Effector memory CD8-positive, alpha-beta T cell (primary cell): ENCODE measurements around the gene ACP1.
"Not testable (repeated sequence)": the region's sequence is repeated elsewhere in the genome, so short reads cannot be mapped to it uniquely, and the experiment has no call there.

Experiments
- ATAC-seq: fragments of 150-1000 bp; cut with Tn5 transposase; replicated peaks from 2 replicates; pipeline ENCODE4 v1.10.0; 2021; ENCODE audit warnings: mild to moderate bottlenecking, moderate library complexity
- DNase-seq, 3 experiments: peaks; one replicate each; pipeline ENCODE4 v3.0.0; 2021
- H3K27ac Mint-ChIP-seq, 2 donors: one replicate each; pipeline ENCODE4 v1.8.0; 2022; ENCODE audit warnings: mild to moderate bottlenecking in 2 of 2, mixed read lengths in 2 of 2, moderate library complexity in 2 of 2
- H3K27me3 Mint-ChIP-seq, 2 donors: one replicate each; pipeline ENCODE4 v1.8.0; 2022; ENCODE audit warnings: mixed read lengths in 2 of 2
- H3K36me3 Mint-ChIP-seq: one replicate; pipeline ENCODE4 v1.8.0; 2022; ENCODE audit warnings: mild to moderate bottlenecking, moderate library complexity, mixed read lengths; ENCODE audit not compliant: insufficient read depth
- H3K4me1 Mint-ChIP-seq, 2 donors: one replicate each; pipeline ENCODE4 v1.8.0; 2022; ENCODE audit warnings: low read depth in 2 of 2, mixed read lengths in 2 of 2
- H3K4me3 Mint-ChIP-seq, 2 donors: one replicate each; pipeline ENCODE4 v1.8.0; 2022; ENCODE audit warnings: mild to moderate bottlenecking in 2 of 2, mixed read lengths in 2 of 2, moderate library complexity in 2 of 2
- H3K9me3 Mint-ChIP-seq, 2 donors: one replicate each; pipeline ENCODE4 v1.8.0; 2022; ENCODE audit warnings: mixed read lengths in 2 of 2

Gene ACP1

DNA sequence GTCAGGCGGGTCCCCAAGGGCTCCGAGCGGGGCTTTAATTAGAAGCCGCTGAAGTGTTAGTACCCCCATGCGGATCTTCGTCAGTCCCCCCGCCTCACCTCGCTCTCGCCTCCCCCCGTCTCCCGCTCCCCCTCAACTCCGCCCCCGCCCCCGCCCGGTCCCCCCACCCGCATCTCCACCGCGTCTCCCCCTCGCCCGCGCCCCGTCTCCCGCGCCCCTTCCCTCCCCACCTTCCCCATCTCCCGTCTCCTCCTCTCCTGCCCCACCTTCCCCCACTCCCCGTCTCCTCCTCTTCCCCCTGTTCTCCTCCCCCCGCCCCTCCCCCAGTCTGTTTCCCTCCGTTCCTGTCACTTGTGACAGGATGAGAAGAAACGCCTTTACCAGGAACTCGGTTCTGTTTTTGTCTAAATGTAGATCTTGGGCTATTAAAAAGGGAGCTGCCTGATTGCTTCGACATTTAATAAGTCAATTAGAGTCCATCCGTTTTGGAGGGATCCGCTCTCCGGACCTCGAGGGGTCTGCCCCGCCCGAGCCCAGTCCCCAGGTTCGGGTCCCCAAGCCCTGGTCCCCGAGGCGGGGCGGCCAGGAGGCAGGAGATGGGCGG lies 24.1 kb downstream of the ACP1 start:
- DNase-seq = no peak
- peaks cover 22 to 45% of the 10 kb centered on the region in 2 donors for H3K27me3 Mint-ChIP-seq
- ATAC-seq = no peak
- no peak overlapping the region for H3K27ac Mint-ChIP-seq
- H3K4me1 Mint-ChIP-seq = peaks cover 3 to 15% of the 10 kb centered on the region in 2 donors
- peak overlapping the region; percentile 68 to 73 for H3K4me3 Mint-ChIP-seq
- H3K9me3 Mint-ChIP-seq = no peaks in the 10 kb centered on the region
- no peaks in the 10 kb centered on the region for H3K36me3 Mint-ChIP-seq

DNA sequence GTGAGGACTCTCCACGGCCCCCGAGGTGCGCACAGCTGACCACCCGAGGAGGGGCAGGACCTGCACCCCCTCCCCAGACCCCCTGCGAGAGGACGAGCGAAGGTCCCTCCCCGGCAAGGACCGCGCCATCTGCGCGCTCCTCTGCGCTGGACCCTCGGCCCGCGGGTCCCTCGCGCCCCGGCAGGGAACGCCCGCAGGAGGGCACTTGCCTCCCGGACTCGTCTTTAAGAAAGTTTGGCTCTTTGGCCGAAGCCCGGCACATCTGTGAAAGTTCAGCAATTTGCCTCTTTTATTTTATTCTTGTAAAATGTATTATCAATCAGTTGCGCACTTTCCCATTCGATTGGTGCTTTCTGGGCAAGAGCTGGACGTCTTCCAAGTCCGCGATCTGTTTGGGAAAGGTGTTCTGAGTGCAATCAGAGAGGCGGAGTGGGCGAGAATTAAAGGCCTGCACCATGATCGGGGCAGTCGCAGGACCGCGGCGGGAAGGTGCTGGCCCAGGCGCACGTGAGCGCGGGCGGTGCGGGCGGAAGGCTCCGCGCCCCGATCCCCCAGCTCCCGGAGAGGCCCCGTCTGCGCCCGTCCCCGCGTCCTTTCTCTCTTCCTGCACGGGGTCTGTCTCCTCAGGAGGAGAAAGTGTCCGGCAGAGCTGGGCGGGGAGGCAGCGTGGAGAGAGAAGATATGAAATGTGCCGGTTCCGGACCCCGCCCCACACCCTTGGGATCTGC lies 24.8 kb downstream of the ACP1 start:
- Mint-ChIP-seq H3K27me3 (peaks cover 22 to 48% of the 10 kb centered on the region in 2 donors), H3K36me3 (no peaks in the 10 kb centered on the region), H3K4me1 (peaks cover 3 to 15% of the 10 kb centered on the region in 2 donors), H3K4me3 (peak overlapping the region; percentile 68 to 73), H3K9me3 (no peaks in the 10 kb centered on the region), H3K27ac (no peak overlapping the region)
- ATAC-seq = peak; percentile 42
- no peak for DNase-seq

DNA sequence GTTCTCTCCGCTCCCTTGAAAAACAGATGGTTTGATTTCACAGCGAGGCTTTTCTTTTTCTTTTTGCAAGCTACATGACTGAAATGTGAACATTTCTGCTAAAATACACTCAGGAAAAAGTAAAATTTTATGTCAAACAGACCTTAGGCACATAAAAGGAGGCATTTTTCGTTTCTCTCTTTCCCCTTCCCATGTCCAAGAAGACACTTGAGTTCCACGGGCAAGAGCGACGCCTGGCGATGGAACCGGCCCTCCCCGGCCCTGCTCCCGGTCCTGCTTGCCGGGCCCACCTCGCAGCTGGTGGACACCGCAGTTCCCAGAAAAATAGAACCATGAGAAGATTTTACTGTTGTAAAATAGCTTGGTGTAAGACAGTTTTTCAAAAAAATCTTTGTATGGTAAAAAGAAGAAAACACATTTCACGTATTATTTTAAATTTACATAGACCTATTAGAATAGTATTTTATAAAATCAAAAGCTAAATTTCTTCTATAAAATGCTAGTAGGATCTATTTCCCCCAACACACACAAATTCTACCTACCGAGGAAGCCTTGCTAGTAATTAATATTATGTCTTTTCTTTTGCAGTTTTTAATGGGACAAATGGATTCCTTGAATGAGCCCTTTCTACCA lies 25.5 kb downstream of the ACP1 start:
- Mint-ChIP-seq H3K4me1 (peaks cover 3 to 15% of the 10 kb centered on the region in 2 donors), H3K27ac (no peak overlapping the region), H3K27me3 (peaks cover 27 to 55% of the 10 kb centered on the region in 2 donors), H3K36me3 (no peaks in the 10 kb centered on the region), H3K9me3 (no peaks in the 10 kb centered on the region), H3K4me3 (peak overlapping the region; percentile 68 to 73)
- DNase-seq = peak; percentile 20 to 30 (median 22)
- peak; percentile 47 for ATAC-seq

DNA sequence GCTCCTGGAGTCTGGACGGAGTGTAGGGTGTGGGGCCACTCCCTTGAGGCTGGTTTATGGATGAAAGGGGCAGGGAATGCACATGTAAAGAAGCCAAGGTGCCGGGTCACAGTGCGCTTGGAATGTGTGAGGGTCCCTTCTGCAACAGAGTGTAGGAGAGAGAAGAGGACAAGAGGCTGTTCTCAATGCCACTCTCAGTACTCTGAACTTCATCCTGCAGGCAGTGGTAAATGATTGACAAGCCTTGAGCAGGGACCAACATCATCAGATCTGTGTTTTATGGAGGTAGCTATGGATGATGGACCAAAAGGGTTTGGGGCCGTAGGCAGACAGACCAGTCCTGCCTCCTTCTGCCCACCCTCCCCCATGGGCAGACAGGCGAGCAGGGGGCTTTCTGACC lies 30.3 kb downstream of the ACP1 start:
- H3K27ac Mint-ChIP-seq = no peak overlapping the region

DNA sequence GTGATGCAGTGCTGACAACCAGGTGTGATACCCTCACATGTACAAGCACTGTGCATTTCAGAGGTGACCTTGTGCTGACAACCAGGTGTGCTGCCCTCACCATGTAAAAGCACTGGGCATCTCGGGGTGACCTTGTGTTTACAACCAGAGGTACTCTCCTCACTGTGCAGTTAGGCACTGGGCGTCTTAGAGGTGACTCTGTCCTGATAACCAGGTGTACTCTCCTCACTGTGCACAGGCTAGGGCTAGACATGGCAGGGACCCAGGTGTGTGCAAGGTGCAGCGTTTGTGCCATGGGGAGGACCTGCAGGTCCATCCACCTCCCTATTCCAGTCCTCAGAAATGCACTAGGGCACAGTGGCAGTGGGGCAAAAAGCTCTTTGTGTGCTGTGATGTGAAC lies 31.6 kb downstream of the ACP1 start:
- Mint-ChIP-seq H3K27me3 (peaks cover 35 to 70% of the 10 kb centered on the region in 2 donors), H3K27ac (no peak overlapping the region), H3K36me3 (no peaks in the 10 kb centered on the region), H3K9me3 (no peaks in the 10 kb centered on the region), H3K4me3 (no peak overlapping the region), H3K4me1 (no peaks in the 10 kb centered on the region)
- ATAC-seq (no peak), DNase-seq (no peak)

More for the DNA sequence above, 30.3 kb downstream of the ACP1 start:
- Mint-ChIP-seq H3K4me3 (no peak overlapping the region), H3K9me3 (no peaks in the 10 kb centered on the region), H3K36me3 (no peaks in the 10 kb centered on the region), H3K27me3 (peaks cover 40 to 67% of the 10 kb centered on the region in 2 donors), H3K4me1 (peaks cover 0 to under 1% of the 10 kb centered on the region in 2 donors)
- DNase-seq (no peak), ATAC-seq (no peak)

DNA sequence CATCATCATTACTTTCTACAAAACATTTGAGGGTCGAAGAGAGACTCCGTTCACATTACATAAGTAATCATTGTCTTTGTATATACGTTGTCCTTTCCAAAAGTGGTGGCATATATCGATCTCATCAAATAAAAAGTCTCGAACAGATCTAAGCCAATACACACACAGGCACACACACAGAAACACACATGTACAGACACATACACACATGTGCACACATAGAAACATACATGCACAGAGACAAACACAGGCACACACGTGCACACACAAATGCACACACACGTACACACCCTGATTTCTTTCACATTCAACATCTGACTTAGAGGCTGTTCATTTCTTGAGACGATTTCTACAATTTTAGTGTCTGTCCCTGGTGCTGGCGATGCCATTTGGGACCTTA lies 40.6 kb downstream of the ACP1 start:
- no peak overlapping the region for H3K27ac Mint-ChIP-seq
- no peak overlapping the region for H3K4me3 Mint-ChIP-seq
- H3K9me3 Mint-ChIP-seq = no peaks in the 10 kb centered on the region
- DNase-seq = no peak
- H3K4me1 Mint-ChIP-seq = peaks cover 0 to 4% of the 10 kb centered on the region in 2 donors
- H3K36me3 Mint-ChIP-seq = no peaks in the 10 kb centered on the region
- H3K27me3 Mint-ChIP-seq = peaks cover 4 to 17% of the 10 kb centered on the region in 2 donors
- no peak for ATAC-seq

DNA sequence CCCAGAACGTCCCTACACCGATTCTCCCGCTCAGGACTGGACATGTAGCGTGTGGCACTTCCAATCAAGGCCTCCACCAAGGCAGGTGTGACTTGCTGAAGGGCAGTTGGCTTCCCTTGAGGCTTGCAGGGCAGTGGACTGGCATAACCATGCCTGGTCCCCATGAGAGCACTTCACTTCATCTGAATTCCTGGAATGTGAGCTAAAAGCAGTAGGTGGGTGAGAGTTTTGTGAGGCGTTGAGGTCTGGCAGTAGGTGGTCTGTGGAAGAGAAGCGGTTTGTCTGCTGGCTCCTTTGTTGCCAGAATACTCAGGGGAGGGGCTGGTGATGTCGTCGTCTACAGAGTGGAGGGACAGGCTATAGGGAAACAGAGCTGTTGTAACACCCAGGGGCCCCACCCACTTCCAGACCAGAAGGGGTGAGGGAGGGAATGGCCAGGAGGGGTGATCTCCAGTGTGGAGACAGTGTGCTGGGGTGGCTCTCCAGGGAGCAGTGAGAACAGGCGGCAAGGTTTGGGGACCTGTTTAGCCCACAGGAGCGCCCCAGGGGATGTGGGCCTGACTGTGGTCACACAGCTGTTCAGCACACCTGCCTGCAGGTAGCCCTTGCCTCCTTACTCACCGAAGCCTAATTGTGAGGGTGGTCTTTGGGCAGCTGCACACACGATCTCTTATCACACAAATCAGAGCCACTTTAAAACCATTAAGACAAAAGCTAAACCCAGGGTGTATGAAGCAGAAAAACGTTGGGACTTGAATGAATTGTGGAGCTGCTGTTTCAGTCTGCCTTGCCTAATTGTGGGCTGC lies 44.6 kb downstream of the ACP1 start:
- H3K4me3 Mint-ChIP-seq = no peak overlapping the region
- no peak overlapping the region for H3K27ac Mint-ChIP-seq
- ATAC-seq = no peak
- no peak for DNase-seq
- H3K36me3 Mint-ChIP-seq = no peaks in the 10 kb centered on the region
- peaks cover 0 to 4% of the 10 kb centered on the region in 2 donors for H3K4me1 Mint-ChIP-seq
- H3K9me3 Mint-ChIP-seq = no peaks in the 10 kb centered on the region
- peaks cover 5 to 7% of the 10 kb centered on the region in 2 donors for H3K27me3 Mint-ChIP-seq

DNA sequence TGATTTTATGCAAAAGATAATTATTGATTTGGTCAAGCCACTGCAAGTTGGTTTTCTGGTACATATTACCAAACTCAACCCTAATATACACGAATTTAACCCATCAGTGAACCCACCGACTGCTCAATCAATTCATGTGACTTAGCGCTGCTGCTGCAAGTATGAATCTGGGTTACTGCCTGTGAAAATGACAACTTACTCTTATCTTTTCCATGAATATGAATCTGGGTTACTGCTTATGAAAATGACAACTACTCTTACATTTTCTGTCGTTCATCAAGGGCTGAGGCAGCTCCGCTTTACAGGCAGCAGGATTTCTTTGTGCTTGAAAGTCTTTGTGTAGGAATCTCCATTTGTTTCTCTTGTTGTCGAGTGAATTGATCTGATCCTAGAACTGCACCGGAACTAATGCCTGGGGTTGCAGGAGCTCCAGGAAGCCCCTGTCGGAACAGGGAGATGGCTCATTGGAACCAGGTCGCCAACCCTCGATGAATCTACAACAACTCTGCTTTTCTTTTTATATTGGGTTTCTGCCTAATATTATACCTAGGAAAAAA lies 45.3 kb downstream of the ACP1 start:
- ATAC-seq (no peak), DNase-seq (no peak)
- no peak overlapping the region for H3K27ac Mint-ChIP-seq
- H3K4me3 Mint-ChIP-seq = no peak overlapping the region
- peaks cover 5 to 7% of the 10 kb centered on the region in 2 donors for H3K27me3 Mint-ChIP-seq
- H3K4me1 Mint-ChIP-seq = peaks cover 0 to 4% of the 10 kb centered on the region in 2 donors
- H3K36me3 Mint-ChIP-seq = no peaks in the 10 kb centered on the region
- H3K9me3 Mint-ChIP-seq = no peaks in the 10 kb centered on the region

DNA sequence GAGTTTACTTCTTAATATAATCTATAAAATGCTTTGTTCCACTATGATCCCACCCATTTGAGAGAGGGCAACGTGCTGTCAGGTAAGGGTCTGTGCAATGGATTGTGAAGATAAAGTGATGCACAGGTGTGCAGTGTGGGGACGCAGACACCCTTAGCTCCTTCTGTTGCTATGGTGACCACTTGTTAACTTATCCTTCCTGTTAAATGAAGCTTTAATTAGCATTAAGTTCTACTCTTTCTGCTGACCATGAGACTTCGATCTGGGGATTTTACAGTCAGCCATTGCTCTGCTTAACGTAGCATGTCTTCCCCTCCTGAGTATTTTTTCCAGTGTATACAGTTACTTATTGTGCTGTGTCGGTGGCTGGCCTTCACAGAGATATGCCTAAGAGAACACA lies 46.2 kb downstream of the ACP1 start:
- H3K4me3 Mint-ChIP-seq = no peak overlapping the region
- ATAC-seq (no peak), DNase-seq (no peak)
- no peak overlapping the region for H3K27ac Mint-ChIP-seq
- H3K27me3 Mint-ChIP-seq = peaks cover 6 to 7% of the 10 kb centered on the region in 2 donors
- H3K4me1 Mint-ChIP-seq = peaks cover 0 to 4% of the 10 kb centered on the region in 2 donors
- no peaks in the 10 kb centered on the region for H3K36me3 Mint-ChIP-seq
- no peaks in the 10 kb centered on the region for H3K9me3 Mint-ChIP-seq

DNA sequence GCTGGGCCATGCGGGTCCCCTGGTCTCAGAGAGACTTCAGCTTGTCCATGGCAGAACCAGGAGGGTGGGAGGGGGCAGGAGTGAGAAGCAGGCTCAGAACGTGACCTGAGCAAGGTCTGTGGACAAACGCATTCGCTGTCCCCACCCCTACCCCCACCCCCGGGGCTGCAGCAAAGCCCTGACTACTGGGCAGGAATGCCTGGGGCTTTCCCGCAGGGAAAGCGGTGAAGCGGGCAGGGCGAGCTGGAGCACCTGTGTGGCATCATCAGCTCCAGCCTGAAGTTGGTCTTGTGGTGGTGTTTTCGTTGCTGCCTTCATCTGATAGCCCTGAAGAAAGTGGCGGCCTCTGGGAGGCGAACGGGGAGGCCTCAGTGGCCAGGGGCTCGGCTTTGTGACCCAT lies 49.2 kb downstream of the ACP1 start:
- no peak overlapping the region for H3K4me3 Mint-ChIP-seq
- ATAC-seq (no peak), DNase-seq (no peak)
- H3K36me3 Mint-ChIP-seq = no peaks in the 10 kb centered on the region
- H3K4me1 Mint-ChIP-seq = peaks cover 15 to 17% of the 10 kb centered on the region in 2 donors
- peaks cover 0 to 6% of the 10 kb centered on the region in 2 donors for H3K9me3 Mint-ChIP-seq
- H3K27ac Mint-ChIP-seq = no peak overlapping the region
- H3K27me3 Mint-ChIP-seq = peaks cover 9 to 12% of the 10 kb centered on the region in 2 donors

DNA sequence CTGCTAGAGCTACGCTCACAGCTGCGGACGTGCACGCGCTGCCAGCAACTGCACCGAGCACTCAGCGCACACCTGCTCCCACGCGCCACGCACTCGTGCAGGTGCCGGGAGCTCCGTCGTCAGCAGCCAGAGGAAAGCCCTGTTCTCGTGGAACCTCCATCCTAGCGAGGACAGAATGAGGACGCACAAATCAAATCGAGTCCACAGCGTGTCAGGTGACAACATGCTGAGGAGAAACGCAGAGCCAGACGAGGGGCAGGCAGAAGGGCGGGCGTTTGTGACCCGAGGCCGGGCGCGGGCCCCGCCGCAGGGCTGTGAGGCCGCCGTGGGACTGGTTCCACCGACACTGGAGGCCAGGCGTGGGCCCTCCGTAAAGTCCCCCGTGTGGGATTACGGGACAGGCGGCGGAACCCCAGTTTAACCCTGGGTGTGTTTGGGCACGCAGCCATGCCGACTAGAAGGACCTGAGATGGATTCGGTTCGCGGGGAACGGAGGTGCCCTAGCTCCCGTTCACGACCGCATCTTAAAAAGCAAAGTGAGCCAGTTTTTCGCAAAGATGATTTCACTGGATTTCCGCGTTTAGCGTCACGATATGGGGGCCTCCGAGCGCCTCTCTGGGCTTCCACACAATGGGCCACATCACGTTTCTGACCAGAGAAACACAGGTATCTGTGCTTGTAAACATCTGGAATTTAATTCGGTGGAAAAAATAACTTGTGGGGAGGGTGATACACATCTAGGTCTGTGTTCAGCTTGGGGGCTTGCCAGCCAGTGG lies 50.0 kb downstream of the ACP1 start:
- Mint-ChIP-seq H3K36me3 (no peaks in the 10 kb centered on the region), H3K27me3 (peaks cover 9 to 12% of the 10 kb centered on the region in 2 donors)

DNA sequence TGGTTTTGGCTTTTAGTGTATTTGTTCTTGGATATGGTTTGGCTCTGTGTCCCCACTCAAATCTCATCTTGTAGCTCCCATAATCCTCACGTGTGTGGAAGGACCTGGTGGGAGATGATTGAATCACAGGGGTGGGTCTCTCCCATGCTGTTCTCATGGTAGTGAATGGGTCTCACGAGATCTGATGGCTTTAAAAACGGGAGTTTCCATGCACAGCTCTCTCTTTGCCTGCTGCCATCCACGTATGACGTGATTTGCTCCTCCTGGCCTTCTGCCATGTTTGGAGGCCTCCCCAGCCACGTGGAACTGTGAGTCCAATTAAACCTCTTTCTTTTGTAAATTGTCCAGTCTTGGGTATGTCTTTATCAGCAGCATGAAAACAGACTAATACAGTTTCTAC lies 51.2 kb downstream of the ACP1 start:
- H3K36me3 Mint-ChIP-seq, ATAC-seq, DNase-seq, H3K9me3 Mint-ChIP-seq, H3K4me3 Mint-ChIP-seq: not testable (repeated sequence)
- Mint-ChIP-seq H3K27me3 (peaks cover 9 to 12% of the 10 kb centered on the region in 2 donors), H3K4me1 (peaks cover 20 to 25% of the 10 kb centered on the region in 2 donors), H3K27ac (peak overlapping the region in 1 of 2 donors; percentile 13)

More for the DNA sequence above, 50.0 kb downstream of the ACP1 start:
- H3K4me3 Mint-ChIP-seq = no peak overlapping the region
- ATAC-seq (no peak), DNase-seq (no peak)
- peaks cover 16 to 17% of the 10 kb centered on the region in 2 donors for H3K4me1 Mint-ChIP-seq
- H3K27ac Mint-ChIP-seq = no peak overlapping the region
- peaks cover 0 to 9% of the 10 kb centered on the region in 2 donors for H3K9me3 Mint-ChIP-seq
